Endothelial cell of umbilical vein (primary cell): Measurements from ENCODE around the gene RNF19B.

Experiments
- EZH2 ChIP-seq: IDR thresholded peaks from 2 replicates; pipeline ENCODE4 v1.6.1; 2012; ENCODE audit warnings: borderline replicate concordance, low read depth, mild to moderate bottlenecking, moderate library complexity, low read length, inconsistent platforms; ENCODE audit not compliant: severe bottlenecking
- FOS ChIP-seq: IDR thresholded peaks from 2 replicates; pipeline ENCODE4 v1.6.1; 2011; ENCODE audit warnings: mild to moderate bottlenecking, low read length, moderate library complexity, borderline replicate concordance; ENCODE audit not compliant: insufficient read depth
- MAX ChIP-seq: IDR thresholded peaks from 2 replicates; pipeline ENCODE4 v1.6.1; 2011; ENCODE audit not compliant: insufficient read depth, insufficient read length
- POLR2A ChIP-seq: IDR thresholded peaks from 2 replicates; pipeline ENCODE4 v1.6.1; 2012; ENCODE audit warnings: low read depth, mild to moderate bottlenecking, control low read depth, low read length
- TF ChIP-seq, protein P1 (sequence below), 2 donors: IDR thresholded peaks; 1 replicate in 1 of 2; 2 replicates in 1 of 2; pipeline ENCODE4 v1.5.1; 2011; ENCODE audit warnings: low read length in 2 of 2, mild to moderate bottlenecking in 2 of 2, moderate library complexity in 2 of 2, control low read depth in 1 of 2, inconsistent platforms in 1 of 2, low read depth in 1 of 2; ENCODE audit not compliant: insufficient read depth in 1 of 2; ENCODE audit errors: extremely low read depth in 1 of 2

GRCh38 chr1:32928285-32928684 lies 36.3 kb downstream of the RNF19B start:
- TF ChIP-seq, protein P1, sequence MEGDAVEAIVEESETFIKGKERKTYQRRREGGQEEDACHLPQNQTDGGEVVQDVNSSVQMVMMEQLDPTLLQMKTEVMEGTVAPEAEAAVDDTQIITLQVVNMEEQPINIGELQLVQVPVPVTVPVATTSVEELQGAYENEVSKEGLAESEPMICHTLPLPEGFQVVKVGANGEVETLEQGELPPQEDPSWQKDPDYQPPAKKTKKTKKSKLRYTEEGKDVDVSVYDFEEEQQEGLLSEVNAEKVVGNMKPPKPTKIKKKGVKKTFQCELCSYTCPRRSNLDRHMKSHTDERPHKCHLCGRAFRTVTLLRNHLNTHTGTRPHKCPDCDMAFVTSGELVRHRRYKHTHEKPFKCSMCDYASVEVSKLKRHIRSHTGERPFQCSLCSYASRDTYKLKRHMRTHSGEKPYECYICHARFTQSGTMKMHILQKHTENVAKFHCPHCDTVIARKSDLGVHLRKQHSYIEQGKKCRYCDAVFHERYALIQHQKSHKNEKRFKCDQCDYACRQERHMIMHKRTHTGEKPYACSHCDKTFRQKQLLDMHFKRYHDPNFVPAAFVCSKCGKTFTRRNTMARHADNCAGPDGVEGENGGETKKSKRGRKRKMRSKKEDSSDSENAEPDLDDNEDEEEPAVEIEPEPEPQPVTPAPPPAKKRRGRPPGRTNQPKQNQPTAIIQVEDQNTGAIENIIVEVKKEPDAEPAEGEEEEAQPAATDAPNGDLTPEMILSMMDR (IDR thresholded peaks at IDR 0.05; ENCODE audit: extremely low read depth in 1 of 2, insufficient read depth in 1 of 2, low read depth in 1 of 2, low read length in 2 of 2): no peak
- TF ChIP-seq POLR2A (no peak), EZH2 (no peak), MAX (no peak), FOS (no peak)
